Right lobe of liver (tissue), 6 donors: ENCODE measurements around the gene CYP17A1. TPM values are rescaled to one million over a fixed set of nuclear protein-coding genes. Genes with fewer than 3 reads are reported as not detected.

Experiments
- ATAC-seq, 4 donors: fragments of 200-7000 bp; cut with Tn5 transposase; one replicate each; pipeline ENCODE4 v1.9.1; 2020; ENCODE audit warnings: mild to moderate bottlenecking in 4 of 4, moderate library complexity in 4 of 4
- DNase-seq, 3 donors: peaks; one replicate each; pipeline ENCODE4 v3.0.0-alpha.2; 2020
- H3K27ac ChIP-seq, 3 donors: fragments of 200-600 bp; one replicate each; pipeline ENCODE4 v1.8.0; 2022
- H3K27me3 ChIP-seq, 2 donors: fragments of 200-600 bp; one replicate each; pipeline ENCODE4 v1.8.0; 2022
- H3K36me3 ChIP-seq, 4 donors: fragments of 200-600 bp; sonication (generic) in 1 of 4; one replicate each; pipeline versions ENCODE4 v1.5.1 to v1.8.0; 2017 to 2022; ENCODE audit warnings: control low read depth in 1 of 4
- H3K4me1 ChIP-seq, 4 donors: fragments of 200-600 bp; sonication (generic) in 1 of 4; one replicate each; pipeline versions ENCODE4 v1.5.1 to v1.8.0; 2017 to 2022; ENCODE audit warnings: control low read depth in 1 of 4
- H3K4me3 ChIP-seq, 3 donors: fragments of 200-600 bp; one replicate each; pipeline ENCODE4 v1.8.0; 2022
- H3K9me3 ChIP-seq, 4 donors: fragments of 200-600 bp; sonication (generic) in 1 of 4; one replicate each; pipeline versions ENCODE4 v1.5.1 to v1.8.0; 2017 to 2022; ENCODE audit warnings: control low read depth in 1 of 4
- POLR2A ChIP-seq: fragments of 450-650 bp; IDR thresholded peaks from one replicate; pipeline ENCODE4 v1.6.1; 2017; ENCODE audit warnings: antibody characterized with exemption, mild to moderate bottlenecking
- WGBS: methylation state at CpG from one replicate; pipeline ENCODE4 v1.1.6; 2018; ENCODE audit warnings: low coverage, low lambda C conversion rate; ENCODE audit not compliant: insufficient coverage; ENCODE audit errors: missing lambda C conversion rate; 5-methylcytosine and 5-hydroxymethylcytosine counted together
- intact Hi-C, 2 donors: fragments of 100-400 bp; cut with DNase I; formaldehyde crosslinking; loops; one replicate each; pipeline versions ENCODE4 v1.11.2 to v1.14.1; 2022
- total RNA-seq, 6 experiments: library from RNA; depleted of rRNA in 2 of 6; stranded (reverse); fragments of >200 nt in 2 of 6; fragmentation: NEBNext Ultra II Directional in 3 of 6; extraction: Animal tissue kit (Norgen Biotek cat#: 25700) in 3 of 6; gene quantifications; one replicate each; pipeline versions ENCODE4 v1.1.0 to v1.2.4, GENCODE V29; 2016 to 2023
- TF ChIP-seq, protein P1 (sequence below), 4 donors: fragments of 200-600 bp in 3 of 4; fragments of 450-650 bp in 1 of 4; IDR thresholded peaks; one replicate each; pipeline versions ENCODE4 v1.5.1 to v1.8.0; 2016 to 2022; ENCODE audit warnings: antibody characterized with exemption in 4 of 4, mild to moderate bottlenecking in 2 of 4
- donor health status: DM: no; HTN: yes; CAD: no.
- donor health status: DM: no; HTN: no; CAD: no.
- donor health status: DM: no; HTN: no; CAD: no.
- donor health status: DM: no; HTN: yes; CAD: no.
- donor health status: DM: no; HTN: yes; CAD: no.

The CYP17A1 gene
- total RNA-seq, 6 experiments from 2014 or later: 0.61 to 4.2 (median 1.5) TPM

DNA sequence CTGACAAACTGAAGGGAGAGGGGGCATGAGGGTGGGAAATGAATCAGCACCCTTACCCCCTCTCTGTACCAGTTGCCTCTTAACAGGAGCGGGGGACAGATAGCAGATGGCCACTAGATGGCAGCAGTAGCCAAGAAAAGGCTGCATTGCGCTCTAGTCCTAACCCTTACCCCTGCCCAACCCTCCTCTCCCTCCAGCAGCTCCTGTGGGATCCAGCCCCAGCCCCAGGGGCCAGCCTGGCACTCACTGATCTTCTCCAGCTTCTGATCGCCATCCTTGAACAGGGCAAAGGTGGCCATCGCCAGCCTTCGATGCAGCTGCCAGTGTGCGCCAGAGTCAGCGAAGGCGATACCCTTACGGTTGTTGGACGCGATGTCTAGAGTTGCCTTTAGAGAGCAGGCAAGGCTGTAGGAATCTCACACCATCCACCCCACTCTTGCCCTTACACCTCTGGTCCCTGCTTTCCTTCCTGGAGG lies 2.2 kb downstream of the CYP17A1 start:
- intact Hi-C loops: loop anchor here in 1 of 2 donors (10.0 kb wide), 1 partner anchor 240 kb away; no protein-coding TSS in a partner anchor
- H3K36me3 ChIP-seq: no peaks in the 10 kb centered on the region
- H3K27me3 ChIP-seq: no peaks in the 10 kb centered on the region
- no peak overlapping the region for H3K4me3 ChIP-seq
- peaks cover 0 to 16% (median 3%) of the 10 kb centered on the region in 4 donors for H3K4me1 ChIP-seq
- 66% methylated on average over 7 of the region's 11 CpGs for WGBS
- DNase-seq (peak; percentile 64 to 77 (median 68)), ATAC-seq (peak; percentile 81 to 90 (median 86))
- H3K27ac ChIP-seq: no peak overlapping the region
- H3K9me3 ChIP-seq: no peaks in the 10 kb centered on the region
- no peak for TF ChIP-seq POLR2A
- TF ChIP-seq, protein P1, sequence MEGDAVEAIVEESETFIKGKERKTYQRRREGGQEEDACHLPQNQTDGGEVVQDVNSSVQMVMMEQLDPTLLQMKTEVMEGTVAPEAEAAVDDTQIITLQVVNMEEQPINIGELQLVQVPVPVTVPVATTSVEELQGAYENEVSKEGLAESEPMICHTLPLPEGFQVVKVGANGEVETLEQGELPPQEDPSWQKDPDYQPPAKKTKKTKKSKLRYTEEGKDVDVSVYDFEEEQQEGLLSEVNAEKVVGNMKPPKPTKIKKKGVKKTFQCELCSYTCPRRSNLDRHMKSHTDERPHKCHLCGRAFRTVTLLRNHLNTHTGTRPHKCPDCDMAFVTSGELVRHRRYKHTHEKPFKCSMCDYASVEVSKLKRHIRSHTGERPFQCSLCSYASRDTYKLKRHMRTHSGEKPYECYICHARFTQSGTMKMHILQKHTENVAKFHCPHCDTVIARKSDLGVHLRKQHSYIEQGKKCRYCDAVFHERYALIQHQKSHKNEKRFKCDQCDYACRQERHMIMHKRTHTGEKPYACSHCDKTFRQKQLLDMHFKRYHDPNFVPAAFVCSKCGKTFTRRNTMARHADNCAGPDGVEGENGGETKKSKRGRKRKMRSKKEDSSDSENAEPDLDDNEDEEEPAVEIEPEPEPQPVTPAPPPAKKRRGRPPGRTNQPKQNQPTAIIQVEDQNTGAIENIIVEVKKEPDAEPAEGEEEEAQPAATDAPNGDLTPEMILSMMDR (IDR thresholded peaks at IDR 0.05): peak; percentile 84 to 95 (median 89)

DNA sequence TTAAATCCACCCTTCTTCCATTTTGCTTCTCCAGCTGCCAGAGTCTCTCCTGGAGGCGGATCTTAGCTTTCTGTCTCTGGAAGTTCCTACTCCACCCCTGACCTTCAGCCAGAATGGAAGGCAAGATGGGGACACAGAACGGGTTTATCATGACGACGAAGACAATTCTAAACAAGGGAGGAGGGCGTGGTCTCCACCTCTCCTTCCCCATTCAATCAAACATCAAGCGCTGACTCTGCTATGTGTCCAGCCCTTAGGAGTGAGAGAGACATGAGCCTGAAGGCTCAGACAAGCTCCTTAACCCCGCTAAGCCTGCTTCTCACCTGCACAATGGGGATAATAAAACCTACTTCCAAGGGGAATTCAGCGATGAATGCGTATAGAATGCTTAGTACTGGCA lies 3.1 kb downstream of the CYP17A1 start:
- intact Hi-C loops: loop anchor here (5.0 to 10.0 kb wide), 2 partner anchors 68 to 241 kb away; no protein-coding TSS in a partner anchor
- Histone ChIP-seq H3K27me3 (no peaks in the 10 kb centered on the region), H3K9me3 (no peaks in the 10 kb centered on the region), H3K27ac (no peak overlapping the region), H3K4me1 (peaks cover 0 to 16% (median 3%) of the 10 kb centered on the region in 4 donors), H3K4me3 (no peak overlapping the region), H3K36me3 (no peaks in the 10 kb centered on the region)
- DNase-seq: no peak
- 60% methylated on average over 9 of the region's 9 CpGs for WGBS
- no peak for TF ChIP-seq POLR2A
- TF ChIP-seq, protein P1 (IDR thresholded peaks at IDR 0.05): no peak
- ATAC-seq: no peak

DNA sequence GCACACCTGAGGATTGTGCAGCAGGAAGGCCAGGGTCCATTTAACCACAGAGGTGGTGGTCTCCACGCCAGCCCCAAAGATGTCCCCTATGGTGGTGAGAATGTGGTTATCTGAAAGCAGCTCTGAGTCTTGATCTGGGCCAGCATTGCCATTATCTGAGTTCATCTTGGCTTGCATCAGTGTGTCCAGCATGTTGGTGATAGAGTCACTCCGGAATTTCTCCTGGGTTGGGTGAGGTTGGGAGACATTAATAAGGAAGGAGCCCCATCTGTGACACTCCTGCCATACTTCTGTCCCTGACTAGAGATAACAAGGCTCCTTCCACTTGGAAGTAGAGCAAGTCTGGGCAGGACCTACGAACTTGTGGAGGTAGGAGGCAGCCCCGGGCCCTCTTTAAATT lies 4.2 kb downstream of the CYP17A1 start:
- intact Hi-C loops: loop anchor here (5.0 to 10.0 kb wide), 2 partner anchors 69 to 242 kb away; no protein-coding TSS in a partner anchor
- TF ChIP-seq, protein P1 (IDR thresholded peaks at IDR 0.05): no peak
- no peak for TF ChIP-seq POLR2A

DNA sequence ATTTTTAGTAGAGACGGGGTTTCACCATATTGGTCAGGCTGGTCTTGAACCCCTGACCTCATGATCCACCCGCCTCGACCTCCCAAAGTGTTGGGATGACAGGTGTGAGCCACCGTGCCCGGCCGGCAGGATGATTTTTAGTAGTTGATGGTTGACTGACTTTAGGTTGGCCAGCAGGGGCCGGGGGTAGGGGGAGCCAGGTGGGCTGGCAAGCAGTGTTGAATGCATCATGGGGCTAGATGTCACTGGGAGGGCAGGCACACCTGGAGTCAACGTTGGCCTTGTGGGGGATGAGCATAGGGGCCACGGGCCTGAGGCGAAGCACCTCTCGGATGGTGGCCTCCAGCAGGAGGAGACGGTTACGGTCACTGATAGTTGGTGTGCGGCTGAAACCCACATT lies 5.0 kb downstream of the CYP17A1 start:
- peak overlapping the region in 1 of 3 donors; percentile 28 for H3K27ac ChIP-seq

More for the DNA sequence above, 4.2 kb downstream of the CYP17A1 start:
- no peaks in the 10 kb centered on the region for H3K27me3 ChIP-seq
- ATAC-seq: no peak
- H3K9me3 ChIP-seq: no peaks in the 10 kb centered on the region
- DNase-seq: no peak
- no peaks in the 10 kb centered on the region for H3K36me3 ChIP-seq
- WGBS: 72% methylated on average over 3 of the region's 4 CpGs
- peaks cover 0 to 14% (median 3%) of the 10 kb centered on the region in 4 donors for H3K4me1 ChIP-seq
- no peak overlapping the region for H3K27ac ChIP-seq
- no peak overlapping the region for H3K4me3 ChIP-seq

More for the DNA sequence above, 5.0 kb downstream of the CYP17A1 start:
- DNase-seq: no peak
- H3K36me3 ChIP-seq: no peaks in the 10 kb centered on the region
- H3K4me3 ChIP-seq: no peak overlapping the region
- H3K4me1 ChIP-seq: peaks cover 0 to 7% (median 3%) of the 10 kb centered on the region in 4 donors
- intact Hi-C loops: loop anchor here (5.0 to 10.0 kb wide), 2 partner anchors 70 to 243 kb away; no protein-coding TSS in a partner anchor
- WGBS: 76% methylated on average over 6 of the region's 14 CpGs
- H3K27me3 ChIP-seq: no peaks in the 10 kb centered on the region
- ATAC-seq: no peak
- TF ChIP-seq, protein P1 (IDR thresholded peaks at IDR 0.05): no peak
- no peak for TF ChIP-seq POLR2A
- no peaks in the 10 kb centered on the region for H3K9me3 ChIP-seq
